Upper lobe of left lung (tissue), 6 donors: ENCODE results near the gene PGGHG. TPM values are rescaled to one million over a fixed set of nuclear protein-coding genes. Genes with fewer than 3 reads are reported as not detected.
A peak's percentile ranks its signal among the peaks of the same experiment; 100 is the strongest.
"Not testable (repeated sequence)": the region's sequence is repeated elsewhere in the genome, so short reads cannot be mapped to it uniquely, and the experiment has no call there.

Experiments
- ATAC-seq, 2 donors: fragments of 200-7000 bp; cut with Tn5 transposase; one replicate each; pipeline ENCODE4 v1.9.1; 2022; ENCODE audit warnings: mild to moderate bottlenecking in 2 of 2, moderate library complexity in 2 of 2; ENCODE audit not compliant: low FRiP score in 2 of 2
- DNase-seq, 2 donors: peaks; one replicate each; pipeline ENCODE4 v3.0.0-alpha.2; 2019 to 2020
- H3K27ac ChIP-seq, 4 donors: fragments of 200-600 bp; sonication (generic); one replicate each; pipeline ENCODE4 v1.5.1; 2016 to 2019
- H3K27me3 ChIP-seq, 4 donors: fragments of 200-600 bp; sonication (generic); one replicate each; pipeline ENCODE4 v1.5.1; 2017 to 2019
- H3K36me3 ChIP-seq, 4 donors: fragments of 200-600 bp; sonication (generic); one replicate each; pipeline ENCODE4 v1.5.1; 2016 to 2019
- H3K4me1 ChIP-seq, 4 donors: fragments of 200-600 bp; sonication (generic); one replicate each; pipeline ENCODE4 v1.5.1; 2018 to 2019
- H3K4me3 ChIP-seq, 4 donors: fragments of 200-600 bp; sonication (generic); one replicate each; pipeline ENCODE4 v1.5.1; 2017 to 2019; ENCODE audit warnings: mild to moderate bottlenecking in 2 of 4, moderate library complexity in 1 of 4
- H3K9me3 ChIP-seq, 4 donors: fragments of 200-600 bp; sonication (generic); one replicate each; pipeline ENCODE4 v1.5.1; 2018 to 2019
- CTCF ChIP-seq, 6 experiments: fragments of 450-650 bp in 4 of 6; fragments of 200-600 bp in 2 of 6; sonication (generic) in 2 of 6; IDR thresholded peaks; one replicate each; pipeline ENCODE4 v1.5.1; 2016 to 2019; ENCODE audit warnings: antibody characterized with exemption in 6 of 6
- EP300 ChIP-seq, 4 donors: sonication (generic); formaldehyde crosslinking; IDR thresholded peaks; one replicate each; pipeline ENCODE4 v1.5.1; 2017; ENCODE audit warnings: antibody characterized with exemption in 4 of 4, control low read depth in 2 of 4
- POLR2A ChIP-seq, 4 donors: fragments of 450-650 bp; IDR thresholded peaks; one replicate each; pipeline ENCODE4 v1.5.1; 2016 to 2017; ENCODE audit warnings: antibody characterized with exemption in 4 of 4, mild to moderate bottlenecking in 2 of 4
- POLR2AphosphoS5 ChIP-seq, 2 donors: sonication (generic); formaldehyde crosslinking; IDR thresholded peaks; one replicate each; pipeline ENCODE4 v1.5.1; 2017; ENCODE audit warnings: antibody characterized with exemption in 2 of 2
- WGBS, 2 donors: methylation state at CpG; one replicate each; pipeline ENCODE4 v1.1.5; 2017 to 2018; 5-methylcytosine and 5-hydroxymethylcytosine counted together
- total RNA-seq, 6 donors: library from RNA; depleted of rRNA in 4 of 6; stranded (reverse); fragments of >200 nt in 4 of 6; gene quantifications; one replicate each; pipeline versions ENCODE4 v1.1.0 to v1.2.1, GENCODE V29; 2016 to 2021
- donor health status: DM: no; HTN: no; CAD: no; lungs with moderate emphysema.
- donor health status: DM: no; HTN: yes; CAD: no; lungs with severe emphysema.

The PGGHG gene
- total RNA-seq, 6 donors from 2014 or later, result 34.1 to 535 (median 65.2) TPM

- DNase-seq, result peak; percentile 34 to 89
- not testable (repeated sequence) for H3K9me3 ChIP-seq
Observed at GRCh38 chr11:319121-319887, 30.4 kb downstream of the PGGHG start.

GRCh38 chr11:319888-320273 is 31.0 kb downstream of the PGGHG start:
- not testable (repeated sequence) for H3K27me3 ChIP-seq, H3K36me3 ChIP-seq, H3K9me3 ChIP-seq
- 10 to 39% methylated on average over 4 to 9 of the region's 10 CpGs for WGBS, 2 donors
- Histone ChIP-seq H3K4me3 (peak overlapping the region; percentile 59 to 79 (median 70)), H3K27ac (peak overlapping the region; percentile 91 to 99 (median 97)), H3K4me1 (peaks cover 25 to 36% (median 34%) of the 10 kb centered on the region in 4 donors)
- peak in 1 of 2 donors; percentile 27 for DNase-seq
- ATAC-seq, result peak; percentile 11 to 37

More at GRCh38 chr11:319121-319887, 30.4 kb downstream of the PGGHG start:
- peak; percentile 49 to 70 for ATAC-seq
- WGBS, 2 donors, result 24 to 28% methylated on average over 11 to 16 of the region's 29 CpGs
- H3K27ac ChIP-seq, result peak overlapping the region; percentile 91 to 99 (median 97)
- TF ChIP-seq CTCF (IDR thresholded peaks at IDR 0.05) (peak in 4 of 6 experiments; percentile 4 to 38 (median 24)), POLR2AphosphoS5 (IDR thresholded peaks at IDR 0.05) (peak; percentile 10 to 50)
- H3K36me3 ChIP-seq, H3K27me3 ChIP-seq: not testable (repeated sequence)
- peak overlapping the region; percentile 59 to 79 (median 70) for H3K4me3 ChIP-seq
- H3K4me1 ChIP-seq, result peaks cover 20 to 39% (median 31%) of the 10 kb centered on the region in 4 donors

GRCh38 chr11:324156-324555 is 35.2 kb downstream of the PGGHG start:
- Histone ChIP-seq H3K27ac (peak overlapping the region in 2 of 4 donors; percentile 85 to 90), H3K4me1 (peaks cover 30 to 45% (median 37%) of the 10 kb centered on the region in 4 donors)
- WGBS, 2 donors, result 55 to 78% methylated on average over 11 of the region's 11 CpGs

GRCh38 chr11:324593-325517 is 35.9 kb downstream of the PGGHG start:
- not testable (repeated sequence) for ATAC-seq, H3K4me3 ChIP-seq, H3K27me3 ChIP-seq, H3K36me3 ChIP-seq, DNase-seq, H3K9me3 ChIP-seq
- H3K27ac ChIP-seq, result peak overlapping the region; percentile 1 to 95 (median 91)
- 52 to 60% methylated on average over 26 to 28 of the region's 34 CpGs for WGBS, 2 donors
- peaks cover 30 to 45% (median 35%) of the 10 kb centered on the region in 4 donors for H3K4me1 ChIP-seq

More at GRCh38 chr11:324156-324555, 35.2 kb downstream of the PGGHG start:
- DNase-seq (no peak), ATAC-seq (no peak)
- H3K9me3 ChIP-seq, result no peaks in the 10 kb centered on the region
- peaks cover 0 to 4% (median 0%) of the 10 kb centered on the region in 4 donors for H3K36me3 ChIP-seq
- no peak for TF ChIP-seq EP300 (IDR thresholded peaks at IDR 0.05)
- TF ChIP-seq POLR2AphosphoS5 (IDR thresholded peaks at IDR 0.05), result no peak
- no peak for TF ChIP-seq POLR2A (IDR thresholded peaks at IDR 0.05)
- no peak for TF ChIP-seq CTCF (IDR thresholded peaks at IDR 0.05)
- H3K4me3 ChIP-seq, result no peak overlapping the region
- H3K27me3 ChIP-seq, result no peaks in the 10 kb centered on the region

- 83 to 87% methylated on average over 30 of the region's 30 CpGs for WGBS, 2 donors
- no peaks in the 10 kb centered on the region for H3K27me3 ChIP-seq
- no peaks in the 10 kb centered on the region for H3K9me3 ChIP-seq
- H3K36me3 ChIP-seq, result no peaks in the 10 kb centered on the region
- H3K4me1 ChIP-seq, result peaks cover 29 to 45% (median 34%) of the 10 kb centered on the region in 4 donors
- no peak overlapping the region for H3K4me3 ChIP-seq
- no peak for DNase-seq
- ATAC-seq, result no peak
- no peak for TF ChIP-seq POLR2AphosphoS5 (IDR thresholded peaks at IDR 0.05)
- no peak for TF ChIP-seq POLR2A (IDR thresholded peaks at IDR 0.05)
- TF ChIP-seq CTCF (IDR thresholded peaks at IDR 0.05), result no peak
- no peak for TF ChIP-seq EP300 (IDR thresholded peaks at IDR 0.05)
- H3K27ac ChIP-seq, result peak overlapping the region; percentile 87 to 95 (median 91)
Observed at GRCh38 chr11:325796-326591, 37.1 kb downstream of the PGGHG start.
